SJSA1 (cell line): ENCODE data around the gene KRTAP19-6. TPM values are rescaled to one million over a fixed set of nuclear protein-coding genes. Genes with fewer than 3 reads are reported as not detected.

ENCODE experiments used
- DNase-seq, 2 experiments: peaks; one replicate each; pipeline ENCODE4 v3.0.0-alpha.2; 2015 to 2020; ENCODE audit warnings: low spot score in 2 of 2, low read depth in 1 of 2
- H3K27ac ChIP-seq: fragments of 250-450 bp; sonication (Bioruptor Pico); 2 replicates; pipeline ENCODE4 v1.5.1; 2020; ENCODE audit warnings: mild to moderate bottlenecking, moderate library complexity
- H3K27me3 ChIP-seq: fragments of 250-450 bp; sonication (Bioruptor Pico); replicated peaks from 2 replicates; pipeline ENCODE4 v1.5.1; 2020; ENCODE audit warnings: mild to moderate bottlenecking, moderate library complexity
- H3K36me3 ChIP-seq: fragments of 250-450 bp; sonication (Bioruptor Pico); 2 replicates; pipeline ENCODE4 v1.5.1; 2020; ENCODE audit warnings: mild to moderate bottlenecking
- H3K4me1 ChIP-seq: fragments of 250-450 bp; sonication (Bioruptor Pico); replicated peaks from 2 replicates; pipeline ENCODE4 v1.6.1; 2021; ENCODE audit warnings: mild to moderate bottlenecking
- H3K4me3 ChIP-seq: fragments of 250-450 bp; sonication (Bioruptor Pico); 2 replicates; pipeline ENCODE4 v1.5.1; 2020; ENCODE audit warnings: mild to moderate bottlenecking
- H3K9me3 ChIP-seq: fragments of 250-450 bp; sonication (Bioruptor Pico); replicated peaks from 2 replicates; pipeline ENCODE4 v1.5.1; 2020; ENCODE audit warnings: mild to moderate bottlenecking
- total RNA-seq: library from RNA; depleted of rRNA; stranded (reverse); fragments of >200 nt; shearing (Covaris generic); gene quantifications from 2 replicates; pipeline ENCODE4 v1.2.3, GENCODE V29; 2014; rRNA removed

KRTAP19-6 gene
- total RNA-seq: not detected in 2 replicates

GRCh38 chr21:30541764-30542163 lies at the start of gene KRTAP19-6:
Gene KRTAP19-6 (minus strand): TSS chr21:30541864. CDS start chr21:30541833, 31 bp downstream.
- DNase-seq: no peak
- H3K36me3 ChIP-seq: no peaks in the 10 kb centered on the region
- no peaks in the 10 kb centered on the region for H3K27me3 ChIP-seq
- H3K4me3 ChIP-seq: no peak within 1 kb of the TSS
- no peaks in the 10 kb centered on the region for H3K9me3 ChIP-seq
- no peaks in the 10 kb centered on the region for H3K4me1 ChIP-seq
- no peak within 1 kb of the TSS for H3K27ac ChIP-seq

GRCh38 chr21:30590297-30590696 lies 48.6 kb upstream of the KRTAP19-6 start, which contains the start of gene KRTAP22-2:
Gene KRTAP22-2 (minus strand): TSS chr21:30590397.
- Histone ChIP-seq H3K27ac (no peak within 1 kb of the TSS), H3K36me3 (no peaks in the 10 kb centered on the region), H3K9me3 (no peaks in the 10 kb centered on the region), H3K4me1 (no peaks in the 10 kb centered on the region), H3K4me3 (no peak within 1 kb of the TSS), H3K27me3 (no peaks in the 10 kb centered on the region)
- no peak for DNase-seq

GRCh38 chr21:30582870-30583269 lies 41.2 kb upstream of the KRTAP19-6 start:
- Histone ChIP-seq H3K27me3 (no peaks in the 10 kb centered on the region), H3K4me3 (no peak overlapping the region), H3K4me1 (no peaks in the 10 kb centered on the region), H3K9me3 (no peaks in the 10 kb centered on the region), H3K36me3 (no peaks in the 10 kb centered on the region), H3K27ac (no peak overlapping the region)
- DNase-seq: no peak

GRCh38 chr21:30580132-30580531 lies 38.5 kb upstream of the KRTAP19-6 start:
- Histone ChIP-seq H3K27me3 (no peaks in the 10 kb centered on the region), H3K4me1 (no peaks in the 10 kb centered on the region), H3K4me3 (no peak overlapping the region), H3K27ac (no peak overlapping the region), H3K9me3 (no peaks in the 10 kb centered on the region), H3K36me3 (no peaks in the 10 kb centered on the region)
- no peak for DNase-seq

GRCh38 chr21:30579346-30579745 lies 37.7 kb upstream of the KRTAP19-6 start:
- Histone ChIP-seq H3K27me3 (no peaks in the 10 kb centered on the region), H3K36me3 (no peaks in the 10 kb centered on the region), H3K4me3 (no peak overlapping the region), H3K4me1 (no peaks in the 10 kb centered on the region), H3K9me3 (no peaks in the 10 kb centered on the region), H3K27ac (no peak overlapping the region)
- no peak for DNase-seq

- Histone ChIP-seq H3K27ac (no peak overlapping the region), H3K27me3 (no peaks in the 10 kb centered on the region), H3K4me1 (no peaks in the 10 kb centered on the region), H3K9me3 (no peaks in the 10 kb centered on the region), H3K4me3 (no peak overlapping the region), H3K36me3 (no peaks in the 10 kb centered on the region)
- DNase-seq: no peak
Measured at GRCh38 chr21:30577766-30578165, 36.1 kb upstream of the KRTAP19-6 start.

- no peak for DNase-seq
- Histone ChIP-seq H3K9me3 (no peaks in the 10 kb centered on the region), H3K27ac (no peak overlapping the region), H3K4me1 (no peaks in the 10 kb centered on the region), H3K4me3 (no peak overlapping the region), H3K36me3 (no peaks in the 10 kb centered on the region), H3K27me3 (no peaks in the 10 kb centered on the region)
Measured at GRCh38 chr21:30567617-30568016, 26.0 kb upstream of the KRTAP19-6 start.

GRCh38 chr21:30563630-30564029 lies 22.0 kb upstream of the KRTAP19-6 start:
- Histone ChIP-seq H3K27ac (no peak overlapping the region), H3K36me3 (no peaks in the 10 kb centered on the region), H3K9me3 (no peaks in the 10 kb centered on the region), H3K27me3 (no peaks in the 10 kb centered on the region), H3K4me1 (no peaks in the 10 kb centered on the region), H3K4me3 (no peak overlapping the region)
- no peak for DNase-seq

GRCh38 chr21:30563072-30563471 lies 21.4 kb upstream of the KRTAP19-6 start:
- no peak for DNase-seq

GRCh38 chr21:30561957-30562356 lies 20.3 kb upstream of the KRTAP19-6 start:
- Histone ChIP-seq H3K27ac (no peak overlapping the region), H3K27me3 (no peaks in the 10 kb centered on the region), H3K9me3 (no peaks in the 10 kb centered on the region), H3K4me3 (no peak overlapping the region), H3K36me3 (no peaks in the 10 kb centered on the region), H3K4me1 (no peaks in the 10 kb centered on the region)
- DNase-seq: no peak

More at GRCh38 chr21:30563072-30563471, 21.4 kb upstream of the KRTAP19-6 start:
- Histone ChIP-seq H3K27me3 (no peaks in the 10 kb centered on the region), H3K27ac (no peak overlapping the region), H3K9me3 (no peaks in the 10 kb centered on the region), H3K4me3 (no peak overlapping the region), H3K4me1 (no peaks in the 10 kb centered on the region), H3K36me3 (no peaks in the 10 kb centered on the region)

GRCh38 chr21:30561264-30561895 lies 19.7 kb upstream of the KRTAP19-6 start, which contains the start of gene KRTAP19-7:
Gene KRTAP19-7 (minus strand): TSS chr21:30561314. CDS start chr21:30561289, 25 bp downstream.
- Histone ChIP-seq H3K9me3 (no peaks in the 10 kb centered on the region), H3K4me3 (no peak within 1 kb of the TSS), H3K4me1 (no peaks in the 10 kb centered on the region), H3K27ac (no peak within 1 kb of the TSS), H3K27me3 (no peaks in the 10 kb centered on the region), H3K36me3 (no peaks in the 10 kb centered on the region)
- DNase-seq: no peak

- Histone ChIP-seq H3K4me3 (no peak overlapping the region), H3K36me3 (no peaks in the 10 kb centered on the region), H3K27me3 (no peaks in the 10 kb centered on the region), H3K4me1 (no peaks in the 10 kb centered on the region), H3K27ac (no peak overlapping the region), H3K9me3 (no peaks in the 10 kb centered on the region)
- DNase-seq: no peak
Measured at GRCh38 chr21:30555095-30555494, 13.4 kb upstream of the KRTAP19-6 start.

- Histone ChIP-seq H3K4me3 (no peak overlapping the region), H3K4me1 (no peaks in the 10 kb centered on the region)
- no peak for DNase-seq
Measured at GRCh38 chr21:30552782-30553181, 11.1 kb upstream of the KRTAP19-6 start.

GRCh38 chr21:30518876-30519275 lies 22.8 kb downstream of the KRTAP19-6 start:
- Histone ChIP-seq H3K4me3 (no peak overlapping the region), H3K9me3 (no peaks in the 10 kb centered on the region), H3K36me3 (no peaks in the 10 kb centered on the region), H3K27ac (no peak overlapping the region), H3K4me1 (no peaks in the 10 kb centered on the region), H3K27me3 (no peaks in the 10 kb centered on the region)
- DNase-seq: no peak

More at GRCh38 chr21:30552782-30553181, 11.1 kb upstream of the KRTAP19-6 start:
- H3K36me3 ChIP-seq: no peaks in the 10 kb centered on the region
- H3K27ac ChIP-seq: no peak overlapping the region
- no peaks in the 10 kb centered on the region for H3K9me3 ChIP-seq
- H3K27me3 ChIP-seq: no peaks in the 10 kb centered on the region

GRCh38 chr21:30515681-30516080 lies 26.0 kb downstream of the KRTAP19-6 start:
- Histone ChIP-seq H3K9me3 (no peaks in the 10 kb centered on the region), H3K27ac (no peak overlapping the region), H3K36me3 (no peaks in the 10 kb centered on the region), H3K4me1 (no peaks in the 10 kb centered on the region), H3K4me3 (no peak overlapping the region), H3K27me3 (no peaks in the 10 kb centered on the region)
- DNase-seq: no peak
